HepG2 (cell line): ENCODE data around the gene DHH. TPM values are rescaled to one million over a fixed set of nuclear protein-coding genes. Genes with fewer than 3 reads are reported as not detected.

ENCODE experiments used
- ADNP ChIP-seq: sonication (generic); formaldehyde crosslinking; IDR thresholded peaks from 2 replicates; pipeline ENCODE4 v1.4.0; 2020; ENCODE audit warnings: missing genetic modification reagents
- ASH2L ChIP-seq: fragments of 300-600, 200-600 bp; sonication (generic); IDR thresholded peaks from 2 replicates; pipeline ENCODE4 v1.7.0; 2017; ENCODE audit warnings: low read depth, mild to moderate bottlenecking, moderate library complexity, mixed read lengths, low read length; ENCODE audit not compliant: insufficient read length
- ATF7 ChIP-seq, 2 experiments: fragments of 450-650 bp in 1 of 2; sonication (generic) in 1 of 2; formaldehyde crosslinking in 1 of 2; IDR thresholded peaks; 2 replicates each; pipeline versions ENCODE4 v1.4.0 to v1.6.1; 2016 to 2020; ENCODE audit warnings: antibody characterized with exemption in 1 of 2, mild to moderate bottlenecking in 1 of 2, missing genetic modification reagents in 1 of 2
- HNRNPLL ChIP-seq: fragments of 200-400 bp; formaldehyde crosslinking; IDR thresholded peaks from 2 replicates; pipeline ENCODE4 v1.6.1; 2017; ENCODE audit warnings: mild to moderate bottlenecking, low read depth, low read length; ENCODE audit not compliant: poor library complexity, severe bottlenecking
- KAT7 ChIP-seq: IDR thresholded peaks from 2 replicates; pipeline ENCODE4 v1.6.1; 2018; ENCODE audit warnings: borderline replicate concordance, missing compliant biosample characterization
- KDM1A ChIP-seq: IDR thresholded peaks from 2 replicates; pipeline ENCODE4 v1.6.1; 2016; ENCODE audit warnings: missing compliant biosample characterization
- MIER2 ChIP-seq: IDR thresholded peaks from 2 replicates; pipeline ENCODE4 v1.6.1; 2016; ENCODE audit warnings: missing biosample characterization, missing genetic modification reagents
- MXD1 ChIP-seq: sonication (generic); formaldehyde crosslinking; IDR thresholded peaks from 2 replicates; pipeline ENCODE4 v1.4.0; 2020; ENCODE audit warnings: mild to moderate bottlenecking, missing genetic modification reagents
- PAX8 ChIP-seq: sonication (generic); formaldehyde crosslinking; IDR thresholded peaks from 2 replicates; pipeline ENCODE4 v1.8.0; 2022; ENCODE audit warnings: mild to moderate bottlenecking, missing genetic modification reagents, borderline replicate concordance
- SALL2 ChIP-seq: sonication (generic); formaldehyde crosslinking; IDR thresholded peaks from 2 replicates; pipeline ENCODE4 v1.8.1; 2023; ENCODE audit warnings: mild to moderate bottlenecking, missing genetic modification reagents, inconsistent platforms
- SMAD1 ChIP-seq: sonication (generic); formaldehyde crosslinking; IDR thresholded peaks from 2 replicates; pipeline ENCODE4 v1.4.0; 2020; ENCODE audit warnings: missing genetic modification reagents, low read depth, mild to moderate bottlenecking, borderline replicate concordance
- SNAPC5 ChIP-seq: sonication (generic); formaldehyde crosslinking; IDR thresholded peaks from 2 replicates; pipeline ENCODE4 v1.8.1; 2023; ENCODE audit warnings: mild to moderate bottlenecking, missing genetic modification reagents, borderline replicate concordance
- SOX5 ChIP-seq: IDR thresholded peaks from 2 replicates; pipeline ENCODE4 v1.6.1; 2016; ENCODE audit warnings: borderline replicate concordance
- ZBTB38 ChIP-seq: sonication (generic); formaldehyde crosslinking; IDR thresholded peaks from 2 replicates; pipeline ENCODE4 v1.5.1; 2020; ENCODE audit warnings: mild to moderate bottlenecking, missing genetic modification reagents
- ZNF280D ChIP-seq: sonication (generic); formaldehyde crosslinking; IDR thresholded peaks from 2 replicates; pipeline ENCODE4 v1.5.1; 2020; ENCODE audit warnings: mild to moderate bottlenecking, missing genetic modification reagents
- ZNF296 ChIP-seq: sonication (generic); formaldehyde crosslinking; conservative IDR thresholded peaks from 2 replicates; pipeline ENCODE4 v1.5.0; 2020; ENCODE audit warnings: mild to moderate bottlenecking, missing genetic modification reagents
- ZNF639 ChIP-seq: conservative IDR thresholded peaks from 2 replicates; pipeline ENCODE4 v1.6.1; 2018; ENCODE audit warnings: missing genetic modification reagents
- ZNF770 ChIP-seq: sonication (generic); formaldehyde crosslinking; IDR thresholded peaks from 2 replicates; pipeline ENCODE4 v1.5.0; 2020; ENCODE audit warnings: mild to moderate bottlenecking, missing genetic modification reagents
- ZSCAN5A ChIP-seq: sonication (generic); formaldehyde crosslinking; IDR thresholded peaks from 2 replicates; pipeline ENCODE4 v1.8.0; 2022; ENCODE audit warnings: mild to moderate bottlenecking, missing genetic modification reagents, borderline replicate concordance
- polyA plus RNA-seq, 8 experiments: library from polyadenylated mRNA; depleted of rRNA in 3 of 8; stranded (reverse) in 7 of 8; unstranded in 1 of 8; fragments of >200 nt; fragmentation: Illumina TruSeq in 4 of 8; extraction: Trizol in 4 of 8; gene quantifications; 2 replicates each; pipeline versions ENCODE4 v1.2.1 to v1.2.3, GENCODE V29; 2011 to 2016; ENCODE audit warnings: low read depth in 4 of 8, missing spikeins in 1 of 8, mixed read lengths in 1 of 8; ENCODE audit not compliant: insufficient read depth in 1 of 8
- total RNA-seq, 5 experiments: library from RNA; depleted of rRNA; stranded (reverse); fragments of >200 nt; fragmentation: Illumina TruSeq; extraction: Trizol; gene quantifications; 2 replicates each; pipeline ENCODE4 v1.2.3, GENCODE V29; 2016; ENCODE audit warnings: low read depth in 1 of 5

The DHH gene
- total and polyA plus RNA-seq, 2 of the 13 experiments (the other 11 are each of a cell fraction or from before 2014, with no cell fraction given): not detected

- peak; percentile 47; the same call in 1 of the 2 replicates for TF ChIP-seq MIER2 (CRISPR knock-in tag)
- TF ChIP-seq MXD1: peak; percentile 87
- TF ChIP-seq ZSCAN5A (CRISPR knock-in tag): peak; percentile 65
- TF ChIP-seq ASH2L: no peak
- TF ChIP-seq KDM1A (CRISPR knock-in tag): no peak
- TF ChIP-seq KAT7: 0 out of 2 replicates have a peak, but pooled peaks have one; percentile 40
- 0 out of 2 replicates have a peak, but pooled peaks have one; percentile 24 for TF ChIP-seq SALL2
- no peak for TF ChIP-seq ATF7 (IDR thresholded peaks at IDR 0.05)
- TF ChIP-seq ATF7 (CRISPR knock-in tag; IDR thresholded peaks at IDR 0.05): no peak
- TF ChIP-seq PAX8 (CRISPR knock-in tag): no peak; the same call in 1 of the 2 replicates
- peak; percentile 77 for TF ChIP-seq ZNF280D
- peak; percentile 66; the same call in 1 of the 2 replicates for TF ChIP-seq SMAD1
- no peak for TF ChIP-seq HNRNPLL
- peak; percentile 13; the same call in 1 of the 2 replicates for TF ChIP-seq ZNF639
- TF ChIP-seq ADNP: no peak
- peak; percentile 90; the same call in 1 of the 2 replicates for TF ChIP-seq SNAPC5
- TF ChIP-seq ZNF770 (CRISPR knock-in tag): peak; percentile 52; the same call in 1 of the 2 replicates
- TF ChIP-seq ZBTB38 (CRISPR knock-in tag): peak; percentile 71; the same call in 1 of the 2 replicates
- TF ChIP-seq SOX5 (CRISPR knock-in tag): peak; percentile 58
- TF ChIP-seq ZNF296 (CRISPR knock-in tag): no peak; the same call in 1 of the 2 replicates
Observed at GRCh38 chr12:49130151-49131050, 35.8 kb upstream of the DHH start (continued).
